NCI-H748 (cell line): ENCODE data around the gene CROT.

Experiments
- DNase-seq: peaks from one replicate; lab custom pipeline; 2025; ENCODE audit not compliant: unreplicated experiment; lab: John Stamatoyannopoulos, UW

Gene CROT

GRCh38 chr7:87413951-87414793 lies 68.7 kb downstream of the CROT start:
- no peak for DNase-seq

GRCh38 chr7:87414794-87415188 lies 69.3 kb downstream of the CROT start:
- no peak for DNase-seq

GRCh38 chr7:87416682-87417587 lies 71.5 kb downstream of the CROT start:
- DNase-seq: peak; percentile 60

DNA sequence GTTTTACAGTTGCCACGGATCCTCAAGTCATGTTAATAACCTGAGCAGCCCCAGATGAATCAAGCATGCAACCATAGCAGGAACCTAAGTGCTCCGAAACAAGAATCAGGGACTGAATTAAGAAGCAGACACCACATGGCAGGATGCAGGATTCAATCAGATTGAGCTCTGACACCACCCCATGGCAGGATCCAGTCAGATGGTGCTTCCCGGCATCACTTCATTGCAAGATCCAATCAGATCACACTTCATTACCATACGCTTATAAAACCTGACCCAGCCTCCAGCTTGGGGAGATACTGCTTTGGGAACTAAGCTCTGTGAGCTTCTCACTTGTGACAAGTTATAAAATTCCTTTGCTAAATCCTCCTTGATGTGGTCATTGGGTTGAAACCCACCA lies 74.7 kb downstream of the CROT start:
- no peak for DNase-seq

- no peak for DNase-seq
Observed at GRCh38 chr7:87424075-87424474, 78.6 kb downstream of the CROT start.

DNA sequence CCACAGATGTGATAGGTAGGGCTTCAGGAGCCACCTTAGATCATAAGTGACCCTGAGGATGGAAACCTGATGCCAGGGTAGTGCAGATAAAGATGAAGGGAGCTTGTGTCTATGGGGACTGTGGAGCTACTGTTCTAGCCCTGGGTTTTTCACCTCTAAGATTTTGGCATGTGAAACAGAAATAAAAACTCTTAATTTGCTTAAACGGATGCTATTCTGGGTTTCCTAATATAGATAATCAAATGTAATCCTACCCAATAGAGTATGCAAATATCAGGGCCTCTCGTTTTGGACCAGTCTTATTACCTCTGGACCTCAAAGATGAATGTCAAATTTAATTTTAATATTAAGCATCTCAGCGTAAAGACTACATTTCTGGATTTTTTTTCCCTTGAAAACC lies 80.7 kb downstream of the CROT start:
- no peak for DNase-seq

DNA sequence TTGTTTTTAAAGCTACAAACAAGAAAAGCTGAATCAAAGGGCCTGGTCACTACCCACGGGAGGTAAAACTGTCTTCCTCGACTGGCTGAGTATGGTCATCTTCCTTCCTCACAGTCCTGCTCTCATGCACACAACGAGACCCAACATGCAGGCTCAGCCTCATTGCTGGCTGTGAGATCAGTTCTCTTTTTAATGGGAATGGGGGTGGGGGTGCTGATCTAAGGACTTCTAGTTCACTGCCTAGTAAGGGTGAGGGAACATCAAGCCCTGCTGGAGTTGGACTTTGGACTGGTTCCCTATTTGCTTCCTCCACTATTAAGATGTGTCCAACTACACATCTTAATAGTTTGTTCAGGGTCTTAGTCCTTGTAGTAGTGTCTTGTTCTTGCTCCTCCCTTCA lies 81.8 kb downstream of the CROT start:
- no peak for DNase-seq

GRCh38 chr7:87432536-87432935 lies 87.1 kb downstream of the CROT start:
- DNase-seq: no peak

DNA sequence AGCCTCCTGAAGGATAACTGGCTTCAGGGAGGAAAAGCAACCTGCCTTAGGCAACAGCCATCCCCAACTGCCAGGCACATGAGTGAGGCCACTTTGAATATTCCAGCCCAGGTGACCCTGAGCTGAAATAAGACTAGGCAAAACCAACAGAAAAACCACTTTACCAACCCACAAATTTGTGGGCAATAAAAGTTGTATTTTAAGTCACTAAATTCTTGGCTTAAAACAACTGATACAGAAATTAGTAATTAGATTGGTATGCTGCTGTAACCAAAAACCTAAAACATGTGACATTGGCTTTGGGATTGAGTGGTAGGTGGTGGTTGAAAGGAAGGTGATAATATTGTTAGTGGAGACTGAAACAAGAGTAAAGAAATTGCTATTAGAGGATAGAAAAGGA lies 90.1 kb downstream of the CROT start:
- no peak for DNase-seq

DNA sequence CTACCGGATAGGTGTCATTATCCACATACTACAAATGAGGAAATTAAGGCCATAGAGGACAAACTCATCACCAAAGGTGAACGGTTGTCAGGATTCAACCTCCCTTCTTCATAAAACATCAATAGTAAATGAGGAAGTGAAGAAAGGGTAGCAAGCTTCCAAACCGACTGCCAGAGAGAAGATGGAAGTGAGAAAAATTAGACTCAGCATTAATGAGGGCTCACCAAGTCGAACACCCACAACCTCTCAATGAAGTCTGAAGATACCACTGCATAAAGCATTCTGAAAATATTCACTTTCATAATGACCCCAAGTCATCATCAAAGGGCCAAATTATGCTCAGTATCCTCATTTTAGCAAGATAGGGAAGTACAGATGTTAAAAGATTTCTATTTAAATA lies 100.4 kb downstream of the CROT start:
- DNase-seq: no peak

DNA sequence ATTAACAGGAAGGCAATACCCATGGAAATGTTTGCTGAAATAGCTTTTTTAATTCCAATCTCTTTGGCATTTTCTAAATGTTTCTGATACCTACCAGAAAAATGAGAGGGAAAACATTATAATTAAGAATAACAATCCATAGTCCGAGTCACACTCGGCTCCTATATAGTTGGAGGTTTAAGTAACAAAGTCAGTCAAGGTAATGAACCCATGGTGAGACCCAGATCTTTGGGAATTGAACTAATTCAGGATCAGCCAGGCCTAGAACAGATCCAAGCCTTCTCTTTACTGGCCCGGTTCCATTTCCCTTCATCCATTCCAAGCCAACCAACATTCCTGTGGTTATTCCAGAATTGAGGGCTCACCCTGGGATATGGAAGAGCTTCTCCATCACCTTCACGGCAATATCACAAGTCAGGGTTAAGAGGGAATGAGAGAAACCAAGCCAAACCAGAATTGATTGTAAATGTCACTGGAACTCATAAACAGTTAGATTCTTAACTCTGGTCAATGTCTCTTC lies 101.7 kb downstream of the CROT start:
- DNase-seq: no peak

DNA sequence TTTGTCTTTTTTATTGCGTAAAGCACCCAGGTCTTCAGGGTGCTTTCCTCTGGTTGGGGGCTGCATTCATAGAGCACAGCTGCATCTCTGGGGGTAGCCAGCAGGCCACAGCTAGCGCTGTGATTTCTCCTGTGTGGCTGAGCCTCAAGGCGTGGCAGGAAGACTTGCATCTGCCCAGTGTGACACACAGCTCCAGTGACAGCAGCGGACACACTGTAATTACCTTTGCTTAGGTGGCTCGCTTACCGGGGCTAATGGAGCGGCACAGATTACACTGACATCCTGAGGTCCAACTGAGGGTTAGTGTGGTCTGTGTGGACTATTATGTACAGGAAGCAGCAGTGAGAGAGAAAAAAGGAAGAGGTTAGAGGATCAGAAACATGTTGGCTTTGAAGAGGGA lies 102.9 kb downstream of the CROT start:
- DNase-seq: peak; percentile 88
